Measurements from ENCODE around the gene AP1S2. TPM values are rescaled to one million over a fixed set of nuclear protein-coding genes. Genes with fewer than 3 reads are reported as not detected.

The AP1S2 gene
- total and polyA plus RNA-seq, 9 of the 15 experiments (the other 6 are each of a cell fraction or from before 2014, with no cell fraction given), result 11.1 to 64.2 (median 25.8) TPM

- no peak for TF ChIP-seq ZNF609 (CRISPR knock-in tag; IDR thresholded peaks at IDR 0.05; ENCODE audit: borderline replicate concordance)
- TF ChIP-seq STAT5B (CRISPR knock-in tag; IDR thresholded peaks at IDR 0.05), result no peak
- TF ChIP-seq SFPQ (IDR thresholded peaks at IDR 0.05; ENCODE audit: low read depth, low read length), result no peak
- no peak for TF ChIP-seq BRD4 (IDR thresholded peaks at IDR 0.05)
- peak; percentile 20; the same call in 1 of the 2 replicates for TF ChIP-seq JUND (IDR thresholded peaks at IDR 0.05; ENCODE audit: borderline replicate concordance, low read depth, low read length)
- no peak; the same call in 2 of the 3 replicates for TF ChIP-seq JUND (tag; IDR thresholded peaks at IDR 0.05; ENCODE audit: borderline replicate concordance, low read depth, low read length)
- peak; percentile 19; the same call in 1 of the 2 replicates for TF ChIP-seq CREM (IDR thresholded peaks at IDR 0.05; ENCODE audit: low read depth)
- TF ChIP-seq ZBTB8A (IDR thresholded peaks at IDR 0.05; ENCODE audit: partially characterized antibody), result no peak
- no peak for TF ChIP-seq IRF9 (tag; IDR thresholded peaks at IDR 0.05)
- TF ChIP-seq SAFB2 (IDR thresholded peaks at IDR 0.05; ENCODE audit: borderline replicate concordance, low read depth, low read length, severe bottlenecking), result no peak
- TF ChIP-seq GABPA (tag; conservative IDR thresholded peaks at IDR 0.05; ENCODE audit: low read depth), result peak; percentile 87
- TF ChIP-seq SREBF1 (IDR thresholded peaks at IDR 0.05; ENCODE audit: borderline replicate concordance, low read depth, low read length), result no peak
- no peak for TF ChIP-seq LCOR (CRISPR knock-in tag; IDR thresholded peaks at IDR 0.05)
- TF ChIP-seq ZSCAN32 (CRISPR knock-in tag; IDR thresholded peaks at IDR 0.05), result no peak
- TF ChIP-seq NR1H2 (CRISPR knock-in tag; IDR thresholded peaks at IDR 0.05), result no peak
- TF ChIP-seq USF2 (CRISPR knock-in tag; IDR thresholded peaks at IDR 0.05), result peak; percentile 92
- no peak for TF ChIP-seq KLF13 (tag; IDR thresholded peaks at IDR 0.05; ENCODE audit: borderline replicate concordance, low read depth)
- peak; percentile 65; the same call in 1 of the 2 replicates for TF ChIP-seq PHF8 (IDR thresholded peaks at IDR 0.05; ENCODE audit: borderline replicate concordance, low read length)
These were observed at the start of gene AP1S2 (continued) for GRCh38 chrX:15854712-15855567.
